ENCODE data around the gene MRPS27. TPM values are rescaled to one million over a fixed set of nuclear protein-coding genes. Genes with fewer than 3 reads are reported as not detected.

MRPS27 gene
- total RNA-seq, 1 donor from 2014 or later: 54.7 TPM

DNA sequence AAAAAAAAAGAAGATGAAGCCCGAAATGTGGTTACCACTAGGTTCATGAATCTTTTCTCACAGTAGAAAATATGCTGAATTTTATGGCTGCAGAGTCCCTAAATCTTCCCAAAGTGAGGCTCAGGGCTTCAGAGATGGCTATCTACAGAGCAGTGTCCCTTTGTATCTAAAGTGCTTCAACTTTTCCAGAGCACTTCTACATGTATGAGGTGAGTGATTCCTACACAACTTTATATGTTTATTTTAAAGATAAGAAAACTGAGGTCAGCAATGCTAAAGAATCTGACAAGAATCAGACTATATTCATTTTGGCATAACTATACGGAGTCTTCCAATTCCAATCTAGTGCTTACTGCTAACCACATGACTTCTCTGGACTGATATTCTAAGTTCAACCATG lies 53.2 kb downstream of the MRPS27 start:
- H3K27me3 Mint-ChIP-seq: no peaks in the 10 kb centered on the region
- peaks cover 4% of the 10 kb centered on the region for H3K9me3 Mint-ChIP-seq (ENCODE audit: low read depth)
- TF ChIP-seq, protein P1, sequence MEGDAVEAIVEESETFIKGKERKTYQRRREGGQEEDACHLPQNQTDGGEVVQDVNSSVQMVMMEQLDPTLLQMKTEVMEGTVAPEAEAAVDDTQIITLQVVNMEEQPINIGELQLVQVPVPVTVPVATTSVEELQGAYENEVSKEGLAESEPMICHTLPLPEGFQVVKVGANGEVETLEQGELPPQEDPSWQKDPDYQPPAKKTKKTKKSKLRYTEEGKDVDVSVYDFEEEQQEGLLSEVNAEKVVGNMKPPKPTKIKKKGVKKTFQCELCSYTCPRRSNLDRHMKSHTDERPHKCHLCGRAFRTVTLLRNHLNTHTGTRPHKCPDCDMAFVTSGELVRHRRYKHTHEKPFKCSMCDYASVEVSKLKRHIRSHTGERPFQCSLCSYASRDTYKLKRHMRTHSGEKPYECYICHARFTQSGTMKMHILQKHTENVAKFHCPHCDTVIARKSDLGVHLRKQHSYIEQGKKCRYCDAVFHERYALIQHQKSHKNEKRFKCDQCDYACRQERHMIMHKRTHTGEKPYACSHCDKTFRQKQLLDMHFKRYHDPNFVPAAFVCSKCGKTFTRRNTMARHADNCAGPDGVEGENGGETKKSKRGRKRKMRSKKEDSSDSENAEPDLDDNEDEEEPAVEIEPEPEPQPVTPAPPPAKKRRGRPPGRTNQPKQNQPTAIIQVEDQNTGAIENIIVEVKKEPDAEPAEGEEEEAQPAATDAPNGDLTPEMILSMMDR (IDR thresholded peaks at IDR 0.05; ENCODE audit: unreplicated experiment): no peak
- no peak overlapping the region for H3K4me3 Mint-ChIP-seq (ENCODE audit: low read depth)
- DNase-seq (ENCODE audit: low spot score, unreplicated experiment): no peak
- H3K27ac Mint-ChIP-seq: no peak overlapping the region
- peaks cover 4% of the 10 kb centered on the region for H3K36me3 Mint-ChIP-seq (ENCODE audit: insufficient read depth)
- H3K4me1 Mint-ChIP-seq (ENCODE audit: low read depth): peaks cover 4% of the 10 kb centered on the region

DNA sequence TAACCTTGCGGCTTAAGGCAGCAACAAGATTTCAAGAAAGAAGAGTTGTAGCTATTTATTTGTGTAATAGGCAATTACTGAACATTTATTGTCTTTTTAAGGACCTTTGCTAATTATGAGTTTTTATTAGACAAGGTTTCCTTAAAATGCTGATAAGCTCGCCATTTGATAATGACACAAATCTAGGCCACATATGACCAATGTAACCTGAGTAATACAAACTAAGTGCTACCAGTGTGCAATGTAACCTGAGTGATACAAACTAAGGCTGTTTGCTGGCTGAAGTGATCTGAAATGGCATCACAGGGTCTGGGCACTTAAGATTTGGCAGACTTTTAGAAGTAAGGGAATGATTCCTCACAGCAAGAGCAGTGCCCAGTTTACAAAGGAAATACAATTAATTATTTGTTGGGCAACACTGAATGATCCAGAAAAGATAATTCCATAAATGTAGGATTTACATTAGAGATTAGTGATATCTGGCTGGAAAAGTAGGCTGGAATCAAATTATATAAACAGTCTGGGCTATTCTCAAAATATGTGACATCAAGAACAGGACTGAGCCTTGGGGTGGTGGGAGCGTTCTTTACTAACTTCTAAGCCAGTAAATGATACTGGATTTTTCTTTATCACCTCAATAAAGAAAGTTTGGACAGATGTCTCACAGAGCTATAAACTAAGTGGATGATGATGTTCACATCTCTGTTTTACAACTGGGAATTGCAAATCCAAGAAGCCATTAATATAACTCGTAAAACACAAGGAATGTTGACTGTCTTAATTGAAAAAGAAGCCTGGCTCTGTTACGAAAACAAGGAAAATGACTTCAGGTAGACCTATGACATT lies 54.8 kb downstream of the MRPS27 start:
- Mint-ChIP-seq H3K4me1 (ENCODE audit: low read depth) (peaks cover 4% of the 10 kb centered on the region), H3K36me3 (ENCODE audit: insufficient read depth) (no peaks in the 10 kb centered on the region), H3K9me3 (ENCODE audit: low read depth) (no peaks in the 10 kb centered on the region), H3K27me3 (no peaks in the 10 kb centered on the region), H3K27ac (no peak overlapping the region), H3K4me3 (ENCODE audit: low read depth) (no peak overlapping the region)
- TF ChIP-seq, protein P1 (IDR thresholded peaks at IDR 0.05; ENCODE audit: unreplicated experiment): no peak
- DNase-seq (ENCODE audit: low spot score, unreplicated experiment): no peak

- TF ChIP-seq, protein P1 (IDR thresholded peaks at IDR 0.05; ENCODE audit: unreplicated experiment): no peak
- Mint-ChIP-seq H3K9me3 (ENCODE audit: low read depth) (no peaks in the 10 kb centered on the region), H3K27ac (no peak overlapping the region), H3K4me3 (ENCODE audit: low read depth) (no peak overlapping the region), H3K4me1 (ENCODE audit: low read depth) (peaks cover 5% of the 10 kb centered on the region), H3K36me3 (ENCODE audit: insufficient read depth) (peaks cover 3% of the 10 kb centered on the region), H3K27me3 (no peaks in the 10 kb centered on the region)
- DNase-seq (ENCODE audit: low spot score, unreplicated experiment): no peak
Observed at GRCh38 chr5:72256536-72256935, 63.5 kb downstream of the MRPS27 start.

- no peak for DNase-seq (ENCODE audit: low spot score, unreplicated experiment)
- H3K27me3 Mint-ChIP-seq: no peaks in the 10 kb centered on the region
- H3K9me3 Mint-ChIP-seq (ENCODE audit: low read depth): no peaks in the 10 kb centered on the region
- TF ChIP-seq, protein P1 (IDR thresholded peaks at IDR 0.05; ENCODE audit: unreplicated experiment): no peak
- H3K4me1 Mint-ChIP-seq (ENCODE audit: low read depth): peaks cover 5% of the 10 kb centered on the region
- peaks cover 3% of the 10 kb centered on the region for H3K36me3 Mint-ChIP-seq (ENCODE audit: insufficient read depth)
- no peak overlapping the region for H3K27ac Mint-ChIP-seq
- no peak overlapping the region for H3K4me3 Mint-ChIP-seq (ENCODE audit: low read depth)
Observed at GRCh38 chr5:72255670-72256069, 64.4 kb downstream of the MRPS27 start.

GRCh38 chr5:72255237-72255636 lies 64.8 kb downstream of the MRPS27 start:
- DNase-seq (ENCODE audit: low spot score, unreplicated experiment): no peak
- Mint-ChIP-seq H3K27ac (no peak overlapping the region), H3K9me3 (ENCODE audit: low read depth) (no peaks in the 10 kb centered on the region), H3K4me3 (ENCODE audit: low read depth) (no peak overlapping the region), H3K27me3 (no peaks in the 10 kb centered on the region), H3K36me3 (ENCODE audit: insufficient read depth) (peaks cover 3% of the 10 kb centered on the region), H3K4me1 (ENCODE audit: low read depth) (peaks cover 5% of the 10 kb centered on the region)
- TF ChIP-seq, protein P1 (IDR thresholded peaks at IDR 0.05; ENCODE audit: unreplicated experiment): no peak

Measured in progenitor cell of endocrine pancreas (in vitro differentiated cells).